ENCODE data around the gene LIG1.

- TF ChIP-seq PKNOX1 (IDR thresholded peaks at IDR 0.05) (no peak), SUZ12 (IDR thresholded peaks at IDR 0.05) (no peak), TARDBP (IDR thresholded peaks at IDR 0.05) (no peak), BHLHE40 (IDR thresholded peaks at IDR 0.05; ENCODE audit: borderline replicate concordance) (no peak), FOXM1 (IDR thresholded peaks at IDR 0.05; ENCODE audit: borderline replicate concordance) (no peak)
These were observed 33.6 kb downstream of the LIG1 start for GRCh38 chr19:48136547-48136946.

Measured in HEK293T (cell line).